HG02798 (cell line): Measurements from ENCODE around the gene CDHR2.
"Not testable (repeated sequence)": the region's sequence is repeated elsewhere in the genome, so short reads cannot be mapped to it uniquely, and the experiment has no call there.

Experiments used
- ATAC-seq: cut with Tn5 transposase; IDR thresholded peaks from one replicate; pipeline ENCODE4 v1.9.1; 2021; ENCODE audit warnings: mild to moderate bottlenecking; ENCODE audit not compliant: unreplicated experiment, poor library complexity

CDHR2 gene

DNA sequence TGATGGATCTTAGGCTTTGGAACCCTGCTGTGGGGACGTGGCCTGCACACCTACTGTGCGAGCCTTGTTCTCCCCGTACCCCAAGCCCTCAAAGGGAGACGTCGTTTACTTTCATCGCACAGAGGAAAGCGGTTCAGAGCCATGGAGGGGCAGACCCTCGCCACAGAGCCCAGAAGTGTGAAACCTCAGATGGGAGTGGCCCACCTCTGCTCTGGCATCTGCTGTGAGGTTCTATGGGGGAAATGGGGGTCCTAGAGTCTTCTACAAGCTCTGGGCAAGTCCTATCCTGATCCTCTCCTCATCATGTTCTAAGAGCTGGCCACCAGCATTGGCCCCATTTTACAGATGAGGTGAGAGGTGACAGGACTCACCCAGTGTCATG, 8.2 kb upstream of the CDHR2 start:
- ATAC-seq = no peak

DNA sequence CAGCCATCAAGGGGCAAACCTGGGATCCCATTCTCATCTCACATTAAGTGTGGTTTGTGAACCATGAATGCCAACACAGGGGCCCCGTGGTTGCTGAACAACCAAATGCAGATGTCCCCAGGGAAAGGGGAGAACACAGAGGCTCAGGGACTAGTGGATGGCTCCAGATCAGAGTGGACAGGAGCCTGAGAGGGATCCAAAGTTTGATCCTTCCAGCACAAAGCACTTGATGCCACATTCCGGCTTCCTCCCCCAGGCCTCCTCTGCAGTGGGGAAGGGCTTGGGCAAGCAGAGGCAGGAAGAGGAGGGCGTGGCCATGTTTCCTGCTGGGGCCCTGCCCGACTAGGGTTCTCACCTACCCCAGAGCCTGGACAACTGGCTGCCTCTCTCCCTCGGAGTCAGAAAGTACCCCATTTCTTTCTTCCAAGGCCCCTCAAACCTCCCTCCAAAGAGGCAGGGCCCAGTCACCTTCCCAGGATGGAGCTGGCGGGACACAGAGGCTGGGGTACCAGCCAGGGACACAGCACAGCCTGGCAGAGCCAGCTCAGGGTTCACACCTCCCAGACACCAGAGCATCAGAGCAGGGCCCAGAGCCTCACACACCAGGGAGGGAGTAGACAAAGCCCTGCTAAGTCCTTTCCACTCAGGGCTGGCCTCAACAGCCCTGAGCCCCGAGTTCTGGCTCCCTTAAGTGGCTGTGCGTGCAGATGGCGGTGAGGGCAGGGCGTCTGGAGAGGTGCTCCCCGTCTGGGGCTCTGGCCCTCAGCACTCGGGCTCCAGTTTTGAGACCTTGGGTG, 7.6 kb upstream of the CDHR2 start:
- no peak for ATAC-seq

DNA sequence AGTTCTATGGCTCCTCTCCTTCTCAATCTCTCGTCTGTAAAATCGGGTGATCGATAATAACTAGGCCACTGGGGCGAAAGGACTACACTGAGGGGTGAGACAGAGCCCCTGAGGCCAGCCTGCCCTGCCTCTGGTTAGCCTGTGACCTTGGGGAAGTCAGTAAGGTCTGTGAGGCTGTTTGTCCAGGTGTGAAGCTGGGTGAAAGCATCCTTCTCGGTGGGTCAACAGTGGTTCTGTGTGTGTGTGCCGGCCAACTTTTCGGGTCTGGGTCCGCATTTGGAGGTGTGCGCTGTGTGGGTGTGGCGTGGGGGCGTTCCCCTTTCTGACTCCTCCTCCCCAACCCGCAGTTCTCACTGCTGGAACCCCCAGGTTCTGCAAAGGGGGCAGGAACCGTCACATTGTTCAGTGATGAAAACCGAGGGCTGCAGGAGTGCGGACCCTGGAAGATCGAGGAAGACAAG, 7.0 kb upstream of the CDHR2 start:
- ATAC-seq = no peak

DNA sequence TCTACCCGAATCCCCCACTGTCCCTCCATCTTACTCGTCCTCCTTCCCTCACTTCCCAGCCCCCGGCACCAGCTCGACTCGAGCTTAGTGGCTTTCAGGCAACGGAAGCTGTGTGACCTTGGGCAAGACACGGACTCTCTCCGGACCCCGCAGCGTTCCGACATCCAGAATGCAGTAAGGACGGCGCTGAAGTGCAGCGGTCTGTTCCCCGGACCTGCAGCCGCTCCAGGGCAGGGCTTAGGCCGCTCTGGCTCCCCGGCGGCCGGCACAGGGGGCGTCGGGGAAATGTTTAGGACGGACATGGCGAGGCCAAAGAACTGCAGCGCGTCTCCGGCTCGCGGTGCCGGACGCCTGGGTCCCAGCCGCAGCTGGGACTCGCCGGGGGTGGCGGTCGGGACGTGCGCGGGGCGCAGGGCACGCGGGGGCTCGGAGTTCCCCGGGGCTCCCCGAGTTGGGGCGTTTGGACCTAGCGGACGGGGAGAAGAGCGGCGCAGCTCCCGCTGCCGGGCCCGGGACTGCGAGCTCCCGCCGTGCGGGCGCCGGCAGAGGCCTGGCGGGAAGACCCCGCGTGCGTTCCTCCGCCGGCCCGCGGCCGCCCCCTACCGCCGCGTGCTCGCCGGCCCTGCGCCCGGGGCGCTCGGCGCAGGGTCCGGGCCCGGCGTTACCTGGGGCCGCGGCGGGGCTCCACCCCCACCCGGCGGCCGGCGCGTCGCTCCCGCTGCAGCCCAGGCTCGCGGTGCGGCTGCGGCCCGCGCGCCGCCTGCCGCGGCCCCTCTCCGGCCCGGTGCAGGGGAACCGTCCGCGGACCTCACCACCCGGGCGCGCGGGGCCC, 6.3 kb upstream of the CDHR2 start:
- peak; percentile 44 for ATAC-seq

DNA sequence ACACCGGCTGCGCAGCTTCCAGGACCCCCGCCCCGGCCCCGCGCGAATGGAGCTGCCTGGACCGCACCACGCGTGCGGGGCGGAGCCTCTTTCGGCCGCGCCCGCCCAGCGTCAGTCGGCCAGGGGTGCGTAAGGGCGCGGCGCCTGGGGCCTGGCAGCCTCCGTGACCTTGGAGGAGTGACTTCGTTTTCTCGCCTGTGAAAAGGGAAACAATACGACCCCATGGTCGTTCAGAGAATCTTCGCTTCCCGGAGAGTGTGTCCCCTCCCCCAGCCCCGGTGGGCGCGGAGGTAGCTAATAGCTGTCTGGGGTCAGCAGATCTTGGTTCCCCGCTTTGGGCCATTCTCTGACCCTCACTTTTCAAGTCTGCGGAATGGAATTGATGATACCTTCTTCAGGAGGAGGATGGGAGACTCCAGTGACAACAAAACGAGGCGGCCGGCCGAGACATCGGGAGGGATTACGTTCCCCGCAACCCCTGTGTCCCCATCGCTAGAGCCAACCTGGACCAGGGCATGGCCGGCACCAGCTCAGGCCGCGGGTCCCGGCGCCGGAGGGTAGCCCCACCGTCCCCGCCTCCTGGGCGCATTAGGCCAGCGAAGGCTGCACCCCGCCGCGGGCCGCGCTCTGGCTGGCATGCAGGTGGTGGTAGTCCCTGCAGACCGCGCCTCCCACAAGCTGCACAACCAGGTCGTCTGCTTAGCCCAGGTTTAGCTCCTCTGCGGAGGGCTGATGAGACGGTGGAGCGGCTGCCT, 5.5 kb upstream of the CDHR2 start:
- ATAC-seq = peak; percentile 75

DNA sequence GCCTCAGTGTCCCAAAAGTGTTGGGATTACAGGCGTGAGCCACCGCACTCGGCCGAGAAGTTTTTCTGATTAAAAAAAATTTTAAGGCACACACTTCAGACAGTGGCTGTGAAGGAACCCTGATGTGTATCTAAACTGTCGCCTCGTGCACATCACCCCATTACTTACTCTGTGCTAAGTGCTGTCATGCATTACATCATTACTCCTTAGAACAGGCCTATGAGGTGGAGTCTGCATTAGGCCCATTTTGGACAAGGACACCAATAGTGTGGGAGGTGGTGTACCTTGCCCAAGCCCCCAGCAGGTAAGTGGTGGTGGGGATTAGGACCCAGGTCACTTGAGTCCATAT, 3.8 kb upstream of the CDHR2 start:
- no peak for ATAC-seq

DNA sequence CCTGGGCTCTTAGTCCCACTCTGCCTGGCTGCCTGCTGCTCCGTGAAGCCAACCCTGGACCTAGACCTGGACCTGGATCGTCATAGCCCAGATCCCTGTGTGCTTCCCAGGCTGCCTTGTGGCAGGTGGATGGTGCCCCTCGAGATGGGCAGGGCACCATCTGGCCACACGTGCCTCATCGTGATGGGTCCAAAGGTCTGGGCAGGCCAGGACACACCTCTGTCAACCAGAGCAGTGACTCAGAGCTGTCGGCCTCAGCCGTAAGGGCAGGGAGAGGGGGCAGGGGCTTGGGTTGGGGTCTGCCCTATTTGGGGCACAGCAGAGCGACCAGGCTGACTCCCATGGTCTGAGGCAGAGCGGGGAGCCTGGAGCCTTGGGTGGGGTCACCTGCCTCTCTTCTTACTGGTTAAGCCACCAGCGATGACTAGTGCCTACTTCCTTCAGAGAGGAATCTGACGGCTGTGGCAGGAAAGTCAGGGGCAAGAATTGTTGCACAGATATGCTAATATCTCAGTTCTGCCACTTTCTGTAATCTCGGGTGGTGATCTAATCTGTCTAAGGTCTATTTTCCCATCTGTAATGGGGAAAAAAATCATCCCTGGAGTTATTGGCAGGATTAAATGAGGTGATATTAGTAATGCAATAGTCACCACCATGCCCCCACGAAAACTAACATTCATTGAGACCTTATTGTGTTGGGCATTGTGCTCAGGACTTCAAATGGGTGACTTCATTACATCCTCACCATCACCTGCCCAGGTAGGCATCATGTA, 3.2 kb upstream of the CDHR2 start:
- no peak for ATAC-seq

DNA sequence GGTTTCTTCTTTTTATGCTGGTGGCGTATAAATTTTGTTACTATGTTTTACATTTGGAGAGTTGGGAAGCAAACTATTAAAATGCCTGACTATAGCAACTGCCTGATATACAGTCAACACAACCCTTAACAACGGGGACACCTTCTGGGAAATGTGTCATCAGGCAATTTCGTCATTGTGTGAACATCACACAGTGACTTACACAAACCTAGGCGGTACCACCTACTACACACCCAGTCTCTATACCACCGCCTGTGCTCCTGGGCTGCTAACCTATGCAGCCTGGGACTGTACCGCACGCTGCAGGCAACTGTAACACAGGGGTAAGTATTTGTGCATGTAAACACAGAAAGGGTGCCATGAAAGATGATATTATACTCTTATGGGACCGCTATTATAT, 1.3 kb upstream of the CDHR2 start:
- no peak for ATAC-seq

DNA sequence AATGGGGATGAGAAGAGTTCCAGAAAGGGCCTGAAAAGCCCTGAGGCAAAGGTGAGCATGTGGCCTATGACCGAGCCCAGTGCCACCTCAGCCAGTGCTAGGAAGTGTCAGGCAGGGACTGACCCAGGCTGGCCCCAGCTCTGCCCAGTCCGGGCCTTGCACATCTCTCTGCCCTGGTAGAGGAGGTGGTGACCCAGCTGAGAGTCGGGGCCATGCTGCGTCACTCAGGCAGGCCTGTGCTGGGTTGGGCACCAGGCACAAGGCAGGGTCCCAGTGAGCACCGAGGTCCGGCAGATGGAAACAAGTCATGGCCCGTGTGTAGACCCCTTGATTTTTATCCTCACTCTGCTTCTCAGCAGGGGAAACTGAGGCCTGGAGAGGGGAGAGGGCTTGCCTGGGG, 729 bp downstream of the CDHR2 start:
- no peak for ATAC-seq

DNA sequence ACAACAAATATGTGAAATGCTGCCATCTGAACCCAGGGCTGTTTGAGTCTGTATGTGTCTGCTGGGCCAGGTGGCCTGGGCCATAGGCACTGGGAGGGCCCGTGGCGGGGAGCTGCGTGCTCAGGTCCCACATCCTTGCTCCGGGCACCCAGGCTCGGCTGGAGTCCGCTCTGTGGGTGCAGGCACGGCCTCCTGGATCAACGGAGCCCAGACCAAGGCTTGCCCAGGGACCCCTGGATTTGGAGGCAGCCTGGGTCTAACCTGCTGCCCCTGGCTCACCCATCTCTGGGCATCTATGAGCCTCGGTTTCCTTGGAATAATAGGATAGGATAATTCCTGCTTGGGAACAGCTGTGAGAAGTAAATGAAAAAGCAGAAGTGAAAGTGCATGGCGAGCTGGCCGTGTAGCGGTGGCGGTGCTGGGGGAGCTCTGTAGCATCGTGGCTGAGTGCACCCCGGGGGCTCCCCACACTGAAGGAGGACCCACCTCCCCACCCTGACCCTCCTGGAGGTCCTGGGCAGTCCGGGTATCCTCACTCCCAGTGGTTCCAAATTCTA, 1.2 kb downstream of the CDHR2 start:
- no peak for ATAC-seq

DNA sequence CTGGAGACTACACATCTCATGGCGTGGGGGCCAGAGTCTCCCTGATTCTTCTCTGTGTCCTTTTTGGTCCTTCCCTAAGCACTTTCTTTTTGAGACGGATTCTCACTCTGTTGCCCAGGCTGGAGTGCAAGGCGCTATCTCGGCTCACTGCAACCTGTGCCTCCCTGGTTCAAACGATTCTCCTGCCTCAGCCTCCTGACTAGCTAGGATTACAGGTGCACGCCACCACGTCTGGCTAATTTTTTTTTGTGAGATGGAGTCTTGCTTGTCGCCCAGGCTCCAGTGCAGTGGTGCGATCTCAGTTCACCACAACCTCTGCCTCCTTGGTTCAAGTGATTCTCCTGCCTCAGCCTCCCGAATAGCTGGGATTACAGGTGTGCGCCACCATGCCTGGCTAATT, 1.8 kb downstream of the CDHR2 start:
- not testable (repeated sequence) for ATAC-seq

DNA sequence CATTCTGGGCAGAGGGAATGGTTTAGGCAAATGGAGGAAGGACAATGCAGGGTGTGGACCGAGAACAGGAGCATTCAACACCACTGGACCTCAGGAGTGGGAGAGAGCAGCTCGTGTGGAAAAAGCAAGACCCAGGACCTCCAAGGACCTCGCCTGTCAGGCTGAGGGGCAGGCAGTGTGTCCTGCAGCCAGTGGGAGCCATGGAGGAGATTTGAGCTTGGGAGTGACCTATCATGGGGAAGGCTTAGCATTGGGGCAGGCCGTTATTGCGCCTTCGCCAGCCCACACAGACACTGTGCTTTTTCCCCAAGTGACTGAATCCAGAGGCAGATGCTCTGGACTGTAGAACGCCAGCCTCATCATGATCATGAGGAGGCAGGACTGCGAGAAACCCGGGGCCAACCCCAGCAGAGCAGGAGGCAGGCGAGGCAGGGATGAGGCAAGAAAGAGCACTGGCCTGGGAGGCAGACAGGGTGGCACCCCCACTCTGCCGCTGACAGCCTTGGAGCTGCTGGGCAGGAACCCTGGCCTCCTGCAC, 3.3 kb downstream of the CDHR2 start:
- no peak for ATAC-seq

DNA sequence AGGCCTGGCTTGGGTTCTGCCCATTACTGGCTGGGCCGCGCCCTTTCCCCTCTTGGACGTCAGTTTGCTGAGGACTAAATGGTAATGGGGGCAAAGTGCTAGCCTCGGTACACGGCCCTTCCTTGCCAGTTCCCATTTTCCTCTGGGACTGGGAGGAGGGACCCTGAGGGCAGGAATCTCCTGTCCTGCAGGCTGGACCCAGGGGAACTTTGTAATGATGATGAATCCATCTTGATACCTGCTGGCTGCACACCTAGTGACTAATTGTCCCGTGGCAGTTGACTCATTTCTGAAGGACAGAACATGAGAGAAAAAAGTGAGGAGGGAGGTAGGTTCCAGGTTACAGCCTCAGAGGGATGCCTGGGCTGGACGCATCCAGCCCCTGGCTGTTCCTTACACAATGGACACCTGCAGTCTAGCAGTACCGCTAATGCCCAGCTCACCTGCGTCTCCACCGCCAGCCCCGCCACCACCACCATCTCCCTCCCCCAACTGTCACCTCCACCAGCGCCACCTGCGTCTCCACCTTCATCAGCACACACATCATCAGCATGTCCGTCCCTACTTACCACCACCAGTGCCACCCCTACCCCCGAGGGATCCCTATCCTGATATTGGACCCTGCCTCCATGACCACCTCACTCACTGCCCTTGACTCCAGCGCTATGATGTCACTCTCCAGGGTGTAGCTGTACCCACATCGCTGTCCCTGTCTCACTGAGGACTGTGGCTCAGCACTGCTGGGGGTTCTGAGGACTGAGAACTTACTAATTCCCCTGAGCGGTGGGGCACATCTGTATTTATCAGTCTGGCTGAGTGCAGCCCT, 4.3 kb downstream of the CDHR2 start:
- ATAC-seq = no peak

DNA sequence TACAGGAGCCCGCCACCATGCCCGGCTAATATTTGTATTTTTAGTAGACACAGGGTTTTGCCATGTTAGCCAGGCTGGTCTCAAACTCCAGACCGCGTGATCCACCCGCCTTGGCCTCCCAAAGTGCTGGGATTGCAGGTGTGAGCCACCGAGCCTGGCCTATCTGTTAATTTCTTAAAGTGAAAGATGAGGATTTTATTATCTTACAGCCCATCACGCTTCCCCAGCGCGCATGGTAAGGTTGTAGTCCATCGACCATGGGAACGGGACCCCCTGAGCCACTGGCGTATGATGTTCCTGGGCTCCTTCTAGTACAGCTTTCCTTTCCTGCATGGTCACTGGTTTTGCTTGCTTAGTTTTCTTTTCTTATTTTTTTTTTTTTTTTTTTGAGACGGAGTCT, 8.7 kb downstream of the CDHR2 start:
- no peak for ATAC-seq

DNA sequence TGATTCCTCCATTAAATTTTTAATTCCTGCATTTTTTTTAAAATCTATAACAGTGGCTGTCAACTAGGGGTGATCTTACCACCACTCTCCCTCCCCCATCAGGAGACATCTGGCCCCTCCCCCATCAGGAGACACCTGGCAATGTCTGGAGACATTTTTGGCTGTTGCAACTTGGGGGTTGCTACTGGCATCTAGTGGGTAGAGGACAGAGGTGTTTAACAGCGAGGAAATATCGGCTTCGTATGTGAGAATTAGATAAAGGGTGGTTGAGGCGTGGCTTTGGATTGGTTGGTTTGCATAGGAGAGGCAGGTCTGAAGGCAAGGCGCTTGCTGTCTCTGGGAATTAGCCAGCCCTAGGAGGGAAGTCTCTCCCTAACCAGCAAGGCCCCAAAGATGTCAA, 10.5 kb downstream of the CDHR2 start:
- ATAC-seq = no peak

DNA sequence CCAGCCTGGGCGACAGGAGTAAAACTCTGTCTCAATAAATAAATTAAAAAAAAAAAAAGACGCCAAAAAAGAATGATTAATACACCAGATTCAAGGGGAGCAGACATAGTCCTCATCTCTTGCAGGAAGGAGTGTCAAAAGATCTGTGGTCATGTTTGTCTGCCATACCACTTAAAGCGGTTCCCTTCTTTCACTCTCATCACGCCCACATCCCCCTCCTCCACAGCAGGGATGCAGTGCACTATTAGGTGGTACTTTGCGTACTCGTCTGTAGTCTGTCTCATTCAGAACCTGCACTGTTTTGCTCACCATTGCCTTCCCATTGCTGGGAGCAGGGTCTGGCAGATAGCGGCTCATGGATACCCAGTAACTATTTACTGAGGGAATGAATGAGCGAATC, 11.2 kb downstream of the CDHR2 start:
- ATAC-seq = no peak

DNA sequence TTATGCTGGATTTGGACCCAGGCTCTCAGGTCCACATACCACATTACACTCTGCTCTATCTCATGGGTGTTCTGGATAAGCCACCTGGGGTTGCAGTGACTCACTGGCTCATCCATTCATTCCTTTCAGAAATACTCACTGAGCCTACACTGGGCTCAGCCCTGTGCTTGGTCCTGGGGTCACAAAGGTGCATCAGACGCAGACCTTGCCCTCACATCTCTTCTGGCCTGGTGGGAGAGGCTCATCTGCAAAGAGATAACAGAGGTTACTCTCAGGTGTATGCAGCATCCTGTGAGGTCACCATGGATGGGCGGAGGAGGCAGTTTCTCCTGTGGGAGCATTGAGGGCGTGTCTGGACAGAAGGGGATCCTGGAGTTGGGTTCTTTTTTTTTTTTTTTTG, 12.1 kb downstream of the CDHR2 start:
- no peak for ATAC-seq

DNA sequence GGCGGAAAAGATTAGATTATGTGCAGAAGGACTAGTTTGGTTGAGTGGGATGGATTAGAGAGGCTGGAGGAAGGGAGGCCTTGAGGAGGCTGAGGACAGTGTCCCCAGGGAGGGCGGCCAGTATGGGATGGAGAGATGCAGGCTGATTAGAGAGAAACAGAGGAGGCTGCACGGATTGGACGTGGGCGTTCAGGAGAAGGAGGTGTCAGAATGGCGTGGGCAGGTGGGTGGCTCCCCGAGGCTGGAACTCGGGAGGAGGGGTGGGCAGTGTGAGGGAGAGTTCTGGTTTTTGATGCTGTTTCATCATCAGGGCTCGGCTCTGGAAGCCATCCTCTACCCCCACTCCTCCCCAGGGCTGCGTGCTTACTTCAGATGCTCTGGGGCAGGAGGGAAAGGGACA, 13.0 kb downstream of the CDHR2 start:
- no peak for ATAC-seq

DNA sequence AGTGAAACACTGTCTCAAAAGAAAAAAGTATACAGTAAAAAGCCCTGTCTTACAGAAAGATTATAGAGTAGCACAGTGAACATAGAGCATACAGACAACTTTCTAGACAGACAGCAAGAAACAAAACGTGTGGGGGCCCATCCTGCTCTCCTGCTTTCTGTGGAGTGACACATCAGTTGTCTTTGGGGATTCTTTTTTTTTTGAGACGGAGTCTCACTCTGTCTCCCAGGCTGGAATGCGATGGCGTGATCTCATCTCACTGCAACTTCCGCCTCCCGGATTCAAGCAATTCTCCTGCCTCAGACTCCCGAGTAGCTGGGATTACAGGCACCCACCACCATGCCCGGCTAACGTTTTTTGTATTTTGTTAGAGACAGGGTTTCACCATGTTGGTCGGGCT, 14.9 kb downstream of the CDHR2 start:
- no peak for ATAC-seq
